ENCODE results near the gene FSD2. TPM values are rescaled to one million over a fixed set of nuclear protein-coding genes. Genes with fewer than 3 reads are reported as not detected.

The FSD2 gene
- total RNA-seq, 1 experiment from 2014 or later, result not detected

GRCh38 chr15:82798104-82798503 lies 7.8 kb downstream of the FSD2 start:
- H3K56ac ChIP-seq (ENCODE audit: insufficient read length, low read depth, low read length), result no peak overlapping the region
- H4K8ac ChIP-seq (replicated peaks; ENCODE audit: insufficient read length, low read depth, low read length), result no peak overlapping the region
- H3K4ac ChIP-seq (ENCODE audit: low read depth, low read length), result no peak overlapping the region
- H3K18ac ChIP-seq (ENCODE audit: insufficient read length, low read depth, low read length), result no peak overlapping the region
- no peak overlapping the region for H4K5ac ChIP-seq (ENCODE audit: insufficient read length, low read depth, low read length)
- H3K23me2 ChIP-seq (ENCODE audit: insufficient read length, low read depth, low read length, poor library complexity, severe bottlenecking), result no peaks in the 10 kb centered on the region
- no CpG with 5 or more reads among the region's 4 CpGs for WGBS (ENCODE audit: extremely low coverage, insufficient read length, low lambda C conversion rate)
- H3K14ac ChIP-seq (ENCODE audit: insufficient read depth, low read length), result no peak overlapping the region
- H3K4me1 ChIP-seq (ENCODE audit: insufficient read depth, low read length), result no peaks in the 10 kb centered on the region
- no peaks in the 10 kb centered on the region for H3K36me3 Mint-ChIP-seq (ENCODE audit: insufficient read depth in 1 of 3, low read depth in 3 of 3)
- H3K23ac ChIP-seq (ENCODE audit: insufficient read length, low read depth, low read length), result no peak overlapping the region
- H4K20me1 ChIP-seq (ENCODE audit: control insufficient read depth, insufficient read depth, insufficient read length), result no peaks in the 10 kb centered on the region
- H2BK120ac ChIP-seq (ENCODE audit: low read depth, low read length, poor library complexity, severe bottlenecking), result no peak overlapping the region
- H3K9me3 Mint-ChIP-seq, result peaks cover 8 to 14% of the 10 kb centered on the region in 2 experiments; a peak in 4 of 5 replicates
- H2AFZ ChIP-seq (ENCODE audit: low read length), result no peak overlapping the region
- H3K4me2 ChIP-seq (ENCODE audit: insufficient read depth, insufficient read length, low read length), result no peak overlapping the region
- H3K9ac ChIP-seq (ENCODE audit: extremely low read depth, insufficient read length, low read length), result no peak overlapping the region
- H2BK20ac ChIP-seq (ENCODE audit: low read depth, low read length, poor library complexity, severe bottlenecking), result no peak overlapping the region
- H3K27ac Mint-ChIP-seq, result no peak overlapping the region
- H3K27ac ChIP-seq (ENCODE audit: insufficient read length, low read depth, low read length), result no peak overlapping the region
- H3K79me1 ChIP-seq (ENCODE audit: insufficient read depth, low read depth, low read length, poor library complexity, severe bottlenecking), result no peaks in the 10 kb centered on the region
- H3K27me3 Mint-ChIP-seq (ENCODE audit: low read depth), result peaks cover 43% of the 10 kb centered on the region
- no peak overlapping the region for H2BK12ac ChIP-seq (ENCODE audit: insufficient read length, low read depth, low read length)
- no peak for DNase-seq
- H3K9me3 ChIP-seq (ENCODE audit: control insufficient read depth, low read depth, low read length), result no peaks in the 10 kb centered on the region
- H3K4me3 Mint-ChIP-seq, result no peak overlapping the region
- H4K91ac ChIP-seq (ENCODE audit: insufficient read length, low read depth, low read length), result no peak overlapping the region
- no peak overlapping the region for H3T11ph ChIP-seq (ENCODE audit: low read length)
- no peaks in the 10 kb centered on the region; the same call in 1 of the 2 replicates for H3K27me3 ChIP-seq (ENCODE audit: insufficient read depth, low read length)
- H3K4me1 Mint-ChIP-seq, result no peaks in the 10 kb centered on the region
- no peak overlapping the region for H2BK5ac ChIP-seq (ENCODE audit: insufficient read length, low read length)
- H2AK5ac ChIP-seq (ENCODE audit: insufficient read length, low read length), result no peak overlapping the region
- H3K79me2 ChIP-seq (ENCODE audit: insufficient read depth, low read length), result no peaks in the 10 kb centered on the region
- no peak overlapping the region for H2BK15ac ChIP-seq (ENCODE audit: low read depth, low read length)
- TF ChIP-seq CTCF (conservative IDR thresholded peaks at IDR 0.05), result no peak
